Inflammatory macrophage treated with lipopolysaccharide for 1 hour (primary cell): Measurements from ENCODE around the gene BICD1.
A peak's percentile ranks its signal among the peaks of the same experiment; 100 is the strongest.
"Not testable (repeated sequence)": the region's sequence is repeated elsewhere in the genome, so short reads cannot be mapped to it uniquely, and the experiment has no call there.

Experiments used
- DNase-seq, 2 donors: peaks; one replicate each; pipeline ENCODE4 v3.0.0-alpha.2; 2020 to 2022

The BICD1 gene

GRCh38 chr12:32106517-32107358 is at the start of gene BICD1:
Gene BICD1, plus strand, starts transcription at chr12:32106847. Its CDS starts 485 bp downstream, at chr12:32107332.
- DNase-seq: peak; percentile 71 to 74

DNA sequence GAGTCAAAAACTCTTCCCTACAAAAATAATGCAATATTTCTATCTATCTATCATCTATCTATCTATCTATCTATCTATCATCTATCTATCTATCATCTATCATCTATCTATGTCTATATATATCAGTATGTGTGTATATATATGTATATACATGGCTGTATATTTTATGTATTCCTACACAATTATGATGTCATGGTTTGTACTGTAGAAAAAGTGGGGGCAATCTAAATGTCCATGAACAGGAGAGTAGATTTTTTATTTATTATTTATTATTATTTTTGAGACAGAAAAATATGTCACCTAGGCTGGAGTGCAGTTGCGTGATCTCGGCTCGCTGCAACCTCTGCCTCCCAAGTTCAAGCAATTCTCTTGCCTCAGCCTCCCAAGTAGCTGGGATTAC is 45.6 kb upstream of the BICD1 start:
- DNase-seq: no peak

GRCh38 chr12:32062881-32063280 is 43.8 kb upstream of the BICD1 start:
- DNase-seq: peak; percentile 21

- no peak for DNase-seq
These were observed 42.9 kb upstream of the BICD1 start for GRCh38 chr12:32063796-32064195.

- no peak for DNase-seq
These were observed 40.4 kb upstream of the BICD1 start for GRCh38 chr12:32066206-32066605.

DNA sequence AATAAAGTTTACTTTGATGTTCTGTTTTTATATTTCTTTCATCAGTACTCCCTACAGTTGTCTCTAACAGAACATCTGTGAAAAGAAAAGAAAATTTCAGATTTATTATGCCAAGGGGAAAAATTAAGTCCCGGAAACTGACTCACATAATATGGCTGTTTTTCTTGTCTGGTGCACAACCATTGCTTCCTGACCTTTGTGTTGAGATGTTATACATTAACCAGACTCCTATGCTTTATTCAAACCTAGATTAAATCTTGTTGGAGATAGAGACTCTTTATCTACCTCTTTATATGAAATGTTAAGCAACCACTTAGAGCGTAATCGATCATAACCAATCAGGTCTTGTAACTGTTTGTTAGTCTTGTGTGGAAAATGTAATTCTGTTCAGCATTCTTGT is 37.6 kb upstream of the BICD1 start:
- no peak for DNase-seq

DNA sequence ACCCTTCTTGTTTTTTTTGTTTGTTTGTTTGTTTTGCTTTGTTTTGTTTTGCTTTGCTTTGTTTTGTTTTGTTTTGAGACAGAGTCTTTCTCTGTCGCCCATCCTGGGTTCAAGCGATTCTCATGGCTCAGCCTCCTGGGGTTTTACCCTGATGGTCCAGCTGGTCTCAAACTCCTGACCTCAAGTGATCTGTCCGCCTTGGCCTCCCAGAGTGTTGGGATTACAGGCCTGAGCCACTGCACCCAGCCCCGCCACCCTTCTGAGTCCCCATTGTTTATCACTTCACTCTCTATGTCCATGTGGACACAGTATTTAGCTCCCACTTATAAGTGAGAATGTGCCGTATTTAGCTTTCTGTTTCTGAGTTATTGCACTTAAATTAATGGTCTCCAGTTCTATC is 36.9 kb upstream of the BICD1 start:
- no peak for DNase-seq

GRCh38 chr12:32070370-32070769 is 36.3 kb upstream of the BICD1 start:
- DNase-seq: no peak

- no peak for DNase-seq
These were observed 34.5 kb upstream of the BICD1 start for GRCh38 chr12:32072102-32072501.

GRCh38 chr12:32074432-32074831 is 32.2 kb upstream of the BICD1 start:
- DNase-seq: no peak

GRCh38 chr12:32076941-32077340 is 29.7 kb upstream of the BICD1 start:
- no peak for DNase-seq

- DNase-seq: no peak
These were observed 26.2 kb upstream of the BICD1 start for GRCh38 chr12:32080435-32080834.

DNA sequence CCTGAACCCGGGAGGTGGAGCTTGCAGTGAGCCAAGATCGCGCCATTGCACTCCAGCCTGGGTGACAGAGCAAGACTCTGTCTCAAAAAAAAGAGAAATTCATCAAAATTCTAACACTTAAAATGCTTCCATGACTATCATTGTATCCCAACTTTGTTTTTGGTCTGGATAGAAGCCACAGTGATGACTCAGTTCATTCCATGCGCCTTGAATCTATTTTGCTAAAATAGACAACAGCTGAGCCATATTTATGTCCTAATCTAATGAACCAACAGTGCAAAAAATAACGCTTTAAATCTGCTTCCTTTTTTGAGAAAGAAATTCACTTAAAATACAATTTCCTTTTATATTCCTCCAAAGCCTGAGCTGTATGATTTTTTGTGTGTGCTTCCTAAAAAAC is 23.2 kb upstream of the BICD1 start:
- DNase-seq: no peak

DNA sequence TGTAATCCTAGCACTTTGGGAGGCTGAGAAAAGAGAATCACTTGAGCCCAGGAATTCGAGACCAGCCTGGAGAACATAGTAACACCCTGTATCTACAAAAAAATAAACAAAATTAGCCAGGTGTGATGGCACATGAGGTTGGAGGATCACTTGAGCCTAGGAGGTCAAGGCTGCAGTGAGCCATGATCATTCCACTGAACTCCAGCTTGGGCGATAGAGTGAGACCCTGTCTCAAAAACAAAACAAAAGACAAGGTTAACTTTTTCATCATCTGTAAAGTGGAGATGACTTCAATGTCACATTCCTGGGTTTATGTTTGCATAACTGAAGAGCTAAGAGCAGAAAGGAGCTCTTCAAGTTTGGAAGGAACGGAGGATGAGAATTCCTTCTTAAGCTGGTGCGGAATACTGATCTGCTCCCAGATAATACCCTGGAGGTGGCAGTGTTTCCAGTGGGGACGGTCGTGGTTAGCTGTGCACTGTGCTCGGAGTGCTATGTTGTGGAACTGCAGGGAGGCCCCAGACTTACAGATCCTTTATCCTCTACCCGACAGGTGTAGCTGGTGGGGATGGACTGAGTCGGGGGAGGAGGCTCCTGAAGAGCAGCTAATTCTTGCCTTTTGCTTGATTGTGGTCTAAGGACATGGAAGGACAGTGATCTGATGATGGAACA is 22.5 kb upstream of the BICD1 start:
- no peak for DNase-seq

DNA sequence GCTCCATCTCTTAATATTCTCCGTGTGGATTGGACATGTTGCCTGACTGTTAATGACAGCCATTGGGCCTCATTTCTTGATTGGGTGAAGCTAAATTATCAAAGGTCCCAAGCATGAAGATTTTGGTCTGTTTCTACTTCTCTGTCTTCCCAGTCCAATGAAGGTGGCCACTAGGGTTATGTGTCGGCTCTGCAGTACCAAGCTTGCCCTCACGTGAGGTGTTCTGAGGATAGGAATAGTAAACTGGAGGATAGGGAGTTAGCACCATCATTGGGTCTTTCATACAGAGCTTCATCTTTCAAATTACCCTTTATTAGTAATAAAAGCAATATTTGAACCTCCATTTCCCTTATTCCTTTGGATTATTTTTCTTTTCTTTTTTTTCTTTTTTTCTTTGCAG is 21.9 kb upstream of the BICD1 start:
- DNase-seq: no peak

GRCh38 chr12:32087306-32087705 is 19.3 kb upstream of the BICD1 start:
- DNase-seq: peak; percentile 82 to 85

DNA sequence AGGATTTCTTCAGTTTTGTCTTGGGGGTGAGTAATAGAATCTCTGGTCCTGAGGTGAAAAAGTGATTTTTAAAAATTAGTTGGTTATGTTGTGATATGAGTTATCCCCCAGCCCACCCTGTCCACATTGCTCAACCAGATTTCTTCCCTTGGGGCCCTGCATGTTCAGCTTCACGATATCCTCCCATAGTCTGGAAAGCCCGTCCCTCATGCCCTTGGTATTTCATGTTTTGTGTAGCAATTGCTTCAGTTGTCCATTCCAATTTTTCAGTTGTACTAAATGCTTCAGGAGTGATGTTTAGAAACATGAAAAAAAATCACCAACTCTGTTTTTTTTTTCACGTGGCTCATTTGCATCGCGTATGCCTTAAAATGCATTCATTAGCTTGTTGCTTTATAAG is 17.5 kb upstream of the BICD1 start:
- no peak for DNase-seq

- DNase-seq: no peak
These were observed 17.1 kb upstream of the BICD1 start for GRCh38 chr12:32089586-32089985.

GRCh38 chr12:32091696-32092095 is 15.0 kb upstream of the BICD1 start:
- no peak for DNase-seq

DNA sequence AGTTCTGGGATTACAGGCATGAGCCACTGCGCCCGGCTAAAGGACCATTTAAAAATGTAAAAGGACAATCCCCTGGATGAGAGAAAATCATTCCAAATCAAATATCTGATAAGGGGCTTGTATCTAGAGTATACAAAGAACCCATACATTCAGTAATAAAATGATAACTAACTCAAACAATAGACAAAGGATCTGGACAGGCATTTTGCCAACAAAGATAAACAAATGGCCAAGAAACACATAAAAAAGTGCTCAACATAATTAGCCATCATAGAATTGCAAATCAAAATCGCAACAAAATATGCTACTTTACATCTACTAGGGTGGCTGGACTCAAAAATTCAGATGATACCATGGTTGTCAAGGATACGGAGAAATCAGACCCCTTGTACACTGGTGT is 8.5 kb upstream of the BICD1 start:
- DNase-seq: no peak

DNA sequence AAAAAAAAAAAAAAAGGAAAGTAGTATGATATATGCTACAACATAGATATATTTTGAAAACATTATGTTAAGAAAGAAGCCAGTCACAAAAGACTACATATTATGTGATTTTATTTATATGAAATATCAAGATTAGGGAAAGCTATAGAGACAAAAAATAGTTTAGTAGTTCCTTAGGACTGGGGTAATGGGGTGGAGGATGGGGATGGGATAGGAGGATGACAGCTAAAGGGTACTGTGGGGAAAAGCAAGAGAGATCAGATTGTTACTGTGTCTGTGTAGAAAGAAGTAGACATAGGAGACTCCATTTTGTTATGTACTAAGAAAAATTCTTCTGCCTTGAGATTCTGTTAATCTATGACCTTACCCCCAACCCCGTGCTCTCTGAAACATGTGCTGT is 7.4 kb upstream of the BICD1 start:
- DNase-seq: not testable (repeated sequence)

- DNase-seq: no peak
These were observed 6.3 kb upstream of the BICD1 start for GRCh38 chr12:32100361-32100760.

DNA sequence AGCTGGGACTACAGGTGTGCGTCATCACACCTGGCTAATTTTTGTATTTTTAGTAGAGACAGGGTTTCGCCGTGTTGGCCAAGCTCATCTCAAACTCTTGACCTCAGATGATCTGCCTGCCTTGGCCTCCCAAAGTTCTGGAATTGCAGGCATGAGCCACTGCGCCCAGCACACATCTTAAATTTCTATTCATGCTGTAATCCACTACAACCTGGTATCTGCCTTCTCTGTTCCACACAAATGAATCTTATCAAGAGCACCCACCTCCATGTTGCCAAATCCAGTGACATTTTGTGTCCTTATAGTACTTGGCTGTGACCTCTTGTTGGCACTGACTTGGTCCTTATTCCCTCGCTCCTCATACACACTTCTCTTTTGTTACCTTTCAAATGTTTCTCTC is 5.8 kb upstream of the BICD1 start:
- no peak for DNase-seq

DNA sequence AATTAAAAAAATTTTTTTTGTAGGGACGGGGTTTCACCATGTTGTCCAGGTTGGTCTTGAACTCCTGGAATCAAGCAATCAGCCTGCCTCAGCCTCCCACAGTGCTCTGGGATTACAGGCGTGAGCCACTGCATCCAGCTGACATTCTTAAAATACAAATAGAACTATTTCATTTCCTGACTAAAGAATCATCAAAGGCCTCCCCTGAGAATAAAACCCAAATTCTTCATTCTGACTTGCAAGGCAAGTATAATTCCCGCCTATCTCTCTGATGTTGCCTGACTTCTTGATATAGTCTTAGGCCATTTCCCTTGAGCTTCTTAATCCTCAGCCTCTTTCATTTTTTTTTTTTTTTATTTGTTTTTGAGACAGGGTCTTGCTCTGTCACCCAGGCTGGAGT is 4.4 kb upstream of the BICD1 start:
- no peak for DNase-seq
